ENCODE results near the gene BORCS8. TPM values are rescaled to one million over a fixed set of nuclear protein-coding genes. Genes with fewer than 3 reads are reported as not detected.

BORCS8 gene
- total and polyA plus RNA-seq, 2 of the 13 experiments (the other 11 are each of a cell fraction or from before 2014, with no cell fraction given): 9.6 to 13.3 TPM

GRCh38 chr19:19171821-19172532 lies 20.0 kb downstream of the BORCS8 start (continued):
- TF ChIP-seq, protein P1, sequence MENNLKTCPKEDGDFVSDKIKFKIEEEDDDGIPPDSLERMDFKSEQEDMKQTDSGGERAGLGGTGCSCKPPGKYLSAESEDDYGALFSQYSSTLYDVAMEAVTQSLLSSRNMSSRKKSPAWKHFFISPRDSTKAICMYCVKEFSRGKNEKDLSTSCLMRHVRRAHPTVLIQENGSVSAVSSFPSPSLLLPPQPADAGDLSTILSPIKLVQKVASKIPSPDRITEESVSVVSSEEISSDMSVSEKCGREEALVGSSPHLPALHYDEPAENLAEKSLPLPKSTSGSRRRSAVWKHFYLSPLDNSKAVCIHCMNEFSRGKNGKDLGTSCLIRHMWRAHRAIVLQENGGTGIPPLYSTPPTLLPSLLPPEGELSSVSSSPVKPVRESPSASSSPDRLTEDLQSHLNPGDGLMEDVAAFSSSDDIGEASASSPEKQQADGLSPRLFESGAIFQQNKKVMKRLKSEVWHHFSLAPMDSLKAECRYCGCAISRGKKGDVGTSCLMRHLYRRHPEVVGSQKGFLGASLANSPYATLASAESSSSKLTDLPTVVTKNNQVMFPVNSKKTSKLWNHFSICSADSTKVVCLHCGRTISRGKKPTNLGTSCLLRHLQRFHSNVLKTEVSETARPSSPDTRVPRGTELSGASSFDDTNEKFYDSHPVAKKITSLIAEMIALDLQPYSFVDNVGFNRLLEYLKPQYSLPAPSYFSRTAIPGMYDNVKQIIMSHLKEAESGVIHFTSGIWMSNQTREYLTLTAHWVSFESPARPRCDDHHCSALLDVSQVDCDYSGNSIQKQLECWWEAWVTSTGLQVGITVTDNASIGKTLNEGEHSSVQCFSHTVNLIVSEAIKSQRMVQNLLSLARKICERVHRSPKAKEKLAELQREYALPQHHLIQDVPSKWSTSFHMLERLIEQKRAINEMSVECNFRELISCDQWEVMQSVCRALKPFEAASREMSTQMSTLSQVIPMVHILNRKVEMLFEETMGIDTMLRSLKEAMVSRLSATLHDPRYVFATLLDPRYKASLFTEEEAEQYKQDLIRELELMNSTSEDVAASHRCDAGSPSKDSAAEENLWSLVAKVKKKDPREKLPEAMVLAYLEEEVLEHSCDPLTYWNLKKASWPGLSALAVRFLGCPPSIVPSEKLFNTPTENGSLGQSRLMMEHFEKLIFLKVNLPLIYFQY (CRISPR knock-in tag; IDR thresholded peaks at IDR 0.05; ENCODE audit: borderline replicate concordance): peak; percentile 67; the same call in 1 of the 2 replicates
- TF ChIP-seq ZNF768 (CRISPR knock-in tag; IDR thresholded peaks at IDR 0.05) (peak; percentile 82; the same call in 1 of the 2 replicates), ZNF709 (CRISPR knock-in tag; IDR thresholded peaks at IDR 0.05) (0 out of 2 replicates have a peak, but pooled peaks have one; percentile 55), MTA1 (CRISPR knock-in tag; IDR thresholded peaks at IDR 0.05; ENCODE audit: borderline replicate concordance) (peak; percentile 46; the same call in 1 of the 2 replicates), ZNF83 (CRISPR knock-in tag; IDR thresholded peaks at IDR 0.05; ENCODE audit: borderline replicate concordance) (no peak), KAT7 (CRISPR knock-in tag; IDR thresholded peaks at IDR 0.05; ENCODE audit: borderline replicate concordance) (no peak), MAF1 (CRISPR knock-in tag; IDR thresholded peaks at IDR 0.05; ENCODE audit: borderline replicate concordance) (no peak), GATAD2A (CRISPR knock-in tag; IDR thresholded peaks at IDR 0.05) (peak; percentile 86), ARHGAP35 (CRISPR knock-in tag; IDR thresholded peaks at IDR 0.05; ENCODE audit: borderline replicate concordance) (no peak), ELF3 (CRISPR knock-in tag; IDR thresholded peaks at IDR 0.05) (peak; percentile 57), HMG20A (CRISPR knock-in tag; IDR thresholded peaks at IDR 0.05; ENCODE audit: borderline replicate concordance) (no peak), KDM2A (CRISPR knock-in tag; IDR thresholded peaks at IDR 0.05; ENCODE audit: borderline replicate concordance, low read depth) (peak; percentile 78), ZNF101 (CRISPR knock-in tag; IDR thresholded peaks at IDR 0.05; ENCODE audit: borderline replicate concordance, low read depth) (no peak)
- TF ChIP-seq, protein P2, sequence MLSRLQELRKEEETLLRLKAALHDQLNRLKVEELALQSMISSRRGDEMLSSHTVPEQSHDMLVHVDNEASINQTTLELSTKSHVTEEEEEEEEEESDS (CRISPR knock-in tag; IDR thresholded peaks at IDR 0.05; ENCODE audit: borderline replicate concordance): no peak
- TF ChIP-seq, protein P3, sequence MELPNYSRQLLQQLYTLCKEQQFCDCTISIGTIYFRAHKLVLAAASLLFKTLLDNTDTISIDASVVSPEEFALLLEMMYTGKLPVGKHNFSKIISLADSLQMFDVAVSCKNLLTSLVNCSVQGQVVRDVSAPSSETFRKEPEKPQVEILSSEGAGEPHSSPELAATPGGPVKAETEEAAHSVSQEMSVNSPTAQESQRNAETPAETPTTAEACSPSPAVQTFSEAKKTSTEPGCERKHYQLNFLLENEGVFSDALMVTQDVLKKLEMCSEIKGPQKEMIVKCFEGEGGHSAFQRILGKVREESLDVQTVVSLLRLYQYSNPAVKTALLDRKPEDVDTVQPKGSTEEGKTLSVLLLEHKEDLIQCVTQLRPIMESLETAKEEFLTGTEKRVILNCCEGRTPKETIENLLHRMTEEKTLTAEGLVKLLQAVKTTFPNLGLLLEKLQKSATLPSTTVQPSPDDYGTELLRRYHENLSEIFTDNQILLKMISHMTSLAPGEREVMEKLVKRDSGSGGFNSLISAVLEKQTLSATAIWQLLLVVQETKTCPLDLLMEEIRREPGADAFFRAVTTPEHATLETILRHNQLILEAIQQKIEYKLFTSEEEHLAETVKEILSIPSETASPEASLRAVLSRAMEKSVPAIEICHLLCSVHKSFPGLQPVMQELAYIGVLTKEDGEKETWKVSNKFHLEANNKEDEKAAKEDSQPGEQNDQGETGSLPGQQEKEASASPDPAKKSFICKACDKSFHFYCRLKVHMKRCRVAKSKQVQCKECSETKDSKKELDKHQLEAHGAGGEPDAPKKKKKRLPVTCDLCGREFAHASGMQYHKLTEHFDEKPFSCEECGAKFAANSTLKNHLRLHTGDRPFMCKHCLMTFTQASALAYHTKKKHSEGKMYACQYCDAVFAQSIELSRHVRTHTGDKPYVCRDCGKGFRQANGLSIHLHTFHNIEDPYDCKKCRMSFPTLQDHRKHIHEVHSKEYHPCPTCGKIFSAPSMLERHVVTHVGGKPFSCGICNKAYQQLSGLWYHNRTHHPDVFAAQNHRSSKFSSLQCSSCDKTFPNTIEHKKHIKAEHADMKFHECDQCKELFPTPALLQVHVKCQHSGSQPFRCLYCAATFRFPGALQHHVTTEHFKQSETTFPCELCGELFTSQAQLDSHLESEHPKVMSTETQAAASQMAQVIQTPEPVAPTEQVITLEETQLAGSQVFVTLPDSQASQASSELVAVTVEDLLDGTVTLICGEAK (IDR thresholded peaks at IDR 0.05): no peak
- TF ChIP-seq, protein P3 (CRISPR knock-in tag; IDR thresholded peaks at IDR 0.05): no peak
